IPS-18a (cell line): ENCODE results near the gene NKAIN4.
"Not testable (repeated sequence)": the region's sequence is repeated elsewhere in the genome, so short reads cannot be mapped to it uniquely, and the experiment has no call there.

ENCODE experiments used
- H3K27ac ChIP-seq: one replicate; pipeline ENCODE4 v1.5.1; 2013; ENCODE audit warnings: low read length
- H3K27me3 ChIP-seq: one replicate; pipeline ENCODE4 v1.6.1; 2013; ENCODE audit warnings: mild to moderate bottlenecking, low read length; ENCODE audit not compliant: control insufficient read depth, insufficient read depth
- H3K36me3 ChIP-seq: one replicate; pipeline ENCODE4 v1.6.1; 2013; ENCODE audit warnings: low read depth, low read length; ENCODE audit not compliant: control insufficient read depth
- H3K4me1 ChIP-seq: one replicate; pipeline ENCODE4 v1.6.1; 2013; ENCODE audit warnings: low read depth, low read length; ENCODE audit not compliant: control insufficient read depth
- H3K4me3 ChIP-seq: one replicate; pipeline ENCODE4 v1.5.1; 2013; ENCODE audit warnings: low read length
- H3K9ac ChIP-seq: one replicate; pipeline ENCODE4 v1.6.1; 2013; ENCODE audit warnings: mild to moderate bottlenecking, low read length, moderate library complexity
- H3K9me3 ChIP-seq: one replicate; pipeline ENCODE4 v1.6.1; 2013; ENCODE audit warnings: low read depth, low read length; ENCODE audit not compliant: control insufficient read depth

Gene NKAIN4

GRCh38 chr20:63259734-63260460 is 5.6 kb upstream of the NKAIN4 start:
- H3K4me1 ChIP-seq = peaks cover 6% of the 10 kb centered on the region
- H3K27ac ChIP-seq = no peak overlapping the region
- H3K27me3 ChIP-seq = peaks cover 16% of the 10 kb centered on the region
- H3K36me3 ChIP-seq = no peaks in the 10 kb centered on the region
- no peaks in the 10 kb centered on the region for H3K9me3 ChIP-seq
- no peak overlapping the region for H3K9ac ChIP-seq
- no peak overlapping the region for H3K4me3 ChIP-seq

GRCh38 chr20:63258781-63259180 is 4.5 kb upstream of the NKAIN4 start:
- H3K27me3 ChIP-seq = peaks cover 20% of the 10 kb centered on the region
- H3K27ac ChIP-seq = no peak overlapping the region
- H3K4me3 ChIP-seq = no peak overlapping the region
- H3K9ac ChIP-seq = no peak overlapping the region
- H3K9me3 ChIP-seq = no peaks in the 10 kb centered on the region
- peaks cover 8% of the 10 kb centered on the region for H3K4me1 ChIP-seq
- no peaks in the 10 kb centered on the region for H3K36me3 ChIP-seq

- Histone ChIP-seq H3K4me3 (no peak overlapping the region), H3K4me1 (peaks cover 13% of the 10 kb centered on the region), H3K9me3 (no peaks in the 10 kb centered on the region), H3K9ac (no peak overlapping the region), H3K27me3 (peaks cover 30% of the 10 kb centered on the region), H3K36me3 (no peaks in the 10 kb centered on the region), H3K27ac (no peak overlapping the region)
Measured at GRCh38 chr20:63257629-63258028, 3.4 kb upstream of the NKAIN4 start.

- Histone ChIP-seq H3K4me3 (no peak overlapping the region), H3K9me3 (no peaks in the 10 kb centered on the region), H3K27ac (no peak overlapping the region), H3K9ac (no peak overlapping the region), H3K27me3 (peaks cover 36% of the 10 kb centered on the region), H3K4me1 (peaks cover 13% of the 10 kb centered on the region), H3K36me3 (no peaks in the 10 kb centered on the region)
Measured at GRCh38 chr20:63256954-63257353, 2.7 kb upstream of the NKAIN4 start.

GRCh38 chr20:63255931-63256704 is 1.9 kb upstream of the NKAIN4 start:
- Histone ChIP-seq H3K9ac (no peak overlapping the region), H3K27me3 (peaks cover 39% of the 10 kb centered on the region), H3K9me3 (no peaks in the 10 kb centered on the region), H3K27ac (no peak overlapping the region), H3K4me3 (no peak overlapping the region), H3K4me1 (peaks cover 13% of the 10 kb centered on the region), H3K36me3 (no peaks in the 10 kb centered on the region)

- peaks cover 13% of the 10 kb centered on the region for H3K4me1 ChIP-seq
Measured at GRCh38 chr20:63254606-63255384, 532 bp upstream of the NKAIN4 start.

GRCh38 chr20:63253438-63254231 is 628 bp downstream of the NKAIN4 start:
- peak overlapping the region; percentile 53 for H3K4me3 ChIP-seq
- H3K27ac ChIP-seq = no peak overlapping the region
- H3K9me3 ChIP-seq = no peaks in the 10 kb centered on the region
- no peaks in the 10 kb centered on the region for H3K36me3 ChIP-seq
- no peak overlapping the region for H3K9ac ChIP-seq
- peaks cover 13% of the 10 kb centered on the region for H3K4me1 ChIP-seq
- H3K27me3 ChIP-seq = peaks cover 39% of the 10 kb centered on the region

More at GRCh38 chr20:63254606-63255384, 532 bp upstream of the NKAIN4 start:
- Histone ChIP-seq H3K27ac (no peak overlapping the region), H3K27me3 (peaks cover 39% of the 10 kb centered on the region), H3K9me3 (no peaks in the 10 kb centered on the region), H3K36me3 (no peaks in the 10 kb centered on the region), H3K4me3 (peak overlapping the region; percentile 53), H3K9ac (no peak overlapping the region)

GRCh38 chr20:63253065-63253437 is 1.2 kb downstream of the NKAIN4 start:
- no peaks in the 10 kb centered on the region for H3K36me3 ChIP-seq
- H3K4me3 ChIP-seq = peak overlapping the region; percentile 53
- H3K27me3 ChIP-seq = peaks cover 39% of the 10 kb centered on the region
- no peaks in the 10 kb centered on the region for H3K9me3 ChIP-seq
- no peak overlapping the region for H3K9ac ChIP-seq
- H3K4me1 ChIP-seq = peaks cover 16% of the 10 kb centered on the region
- H3K27ac ChIP-seq = no peak overlapping the region

GRCh38 chr20:63252284-63252711 is 2.0 kb downstream of the NKAIN4 start:
- H3K27ac ChIP-seq = no peak overlapping the region
- peaks cover 16% of the 10 kb centered on the region for H3K4me1 ChIP-seq
- H3K9me3 ChIP-seq = no peaks in the 10 kb centered on the region
- no peaks in the 10 kb centered on the region for H3K36me3 ChIP-seq
- H3K27me3 ChIP-seq = peaks cover 39% of the 10 kb centered on the region
- H3K9ac ChIP-seq = no peak overlapping the region
- no peak overlapping the region for H3K4me3 ChIP-seq

GRCh38 chr20:63251350-63251749 is 2.9 kb downstream of the NKAIN4 start:
- not testable (repeated sequence) for H3K27ac ChIP-seq, H3K9ac ChIP-seq, H3K9me3 ChIP-seq, H3K36me3 ChIP-seq, H3K4me3 ChIP-seq
- Histone ChIP-seq H3K27me3 (peaks cover 40% of the 10 kb centered on the region), H3K4me1 (peaks cover 21% of the 10 kb centered on the region)

- Histone ChIP-seq H3K36me3 (no peaks in the 10 kb centered on the region), H3K4me1 (peaks cover 15% of the 10 kb centered on the region), H3K9ac (no peak overlapping the region), H3K9me3 (no peaks in the 10 kb centered on the region), H3K27ac (no peak overlapping the region), H3K27me3 (peaks cover 26% of the 10 kb centered on the region), H3K4me3 (no peak overlapping the region)
Measured at GRCh38 chr20:63249891-63250290, 4.4 kb downstream of the NKAIN4 start.
